ENCODE results near the gene LMX1B.
"Not testable (repeated sequence)": the region's sequence is repeated elsewhere in the genome, so short reads cannot be mapped to it uniquely, and the experiment has no call there.

The LMX1B gene

GRCh38 chr9:126728210-126728609 is 114.5 kb downstream of the LMX1B start:
- not testable (repeated sequence) for H4K5ac ChIP-seq (ENCODE audit: low read length); H3K23ac ChIP-seq (ENCODE audit: low read length); H3K4me1 ChIP-seq (ENCODE audit: control insufficient read depth, low read depth, low read length); H3K56ac ChIP-seq (ENCODE audit: low read length); H2BK120ac ChIP-seq (ENCODE audit: low read depth, low read length); H3K9ac ChIP-seq (ENCODE audit: low read length); H2BK15ac ChIP-seq (replicated peaks; ENCODE audit: low read depth); H3K27me3 ChIP-seq (ENCODE audit: insufficient read depth, low read length, poor library complexity); H3K79me1 ChIP-seq (ENCODE audit: low read length); H3K18ac ChIP-seq (ENCODE audit: low read length); H3K4me2 ChIP-seq (ENCODE audit: low read length); H4K8ac ChIP-seq (ENCODE audit: low read depth, low read length); H2BK5ac ChIP-seq (ENCODE audit: low read length); H2AK5ac ChIP-seq (ENCODE audit: low read length); H3K4ac ChIP-seq (ENCODE audit: low read depth, low read length); H3K36me3 ChIP-seq (ENCODE audit: control insufficient read depth, insufficient read depth, low read length); H3K79me2 ChIP-seq (ENCODE audit: control insufficient read depth, insufficient read depth, low read length); DNase-seq; H3K27ac ChIP-seq (ENCODE audit: low read depth, low read length); H3K4me3 ChIP-seq (ENCODE audit: low read length)
- WGBS (ENCODE audit: extremely low coverage, insufficient coverage, low lambda C conversion rate) = no CpG with 5 or more reads among the region's 8 CpGs

- H3K79me2 ChIP-seq (ENCODE audit: control insufficient read depth, insufficient read depth, low read length); DNase-seq; H3K36me3 ChIP-seq (ENCODE audit: control insufficient read depth, insufficient read depth, low read length); H3K18ac ChIP-seq (ENCODE audit: low read length); H3K79me1 ChIP-seq (ENCODE audit: low read length); H3K4me2 ChIP-seq (ENCODE audit: low read length); H2BK15ac ChIP-seq (replicated peaks; ENCODE audit: low read depth); H3K4ac ChIP-seq (ENCODE audit: low read depth, low read length); H3K56ac ChIP-seq (ENCODE audit: low read length); H3K27ac ChIP-seq (ENCODE audit: low read depth, low read length); H2AK5ac ChIP-seq (ENCODE audit: low read length); H3K4me1 ChIP-seq (ENCODE audit: control insufficient read depth, low read depth, low read length); H3K23ac ChIP-seq (ENCODE audit: low read length); H3K27me3 ChIP-seq (ENCODE audit: insufficient read depth, low read length, poor library complexity); H4K5ac ChIP-seq (ENCODE audit: low read length); H3K9ac ChIP-seq (ENCODE audit: low read length); H2BK120ac ChIP-seq (ENCODE audit: low read depth, low read length); H4K8ac ChIP-seq (ENCODE audit: low read depth, low read length); H2BK5ac ChIP-seq (ENCODE audit: low read length); H3K4me3 ChIP-seq (ENCODE audit: low read length): not testable (repeated sequence)
- no CpG with 5 or more reads among the region's 8 CpGs for WGBS (ENCODE audit: extremely low coverage, insufficient coverage, low lambda C conversion rate)
Observed at GRCh38 chr9:126730592-126730991, 116.9 kb downstream of the LMX1B start.

- Histone ChIP-seq H3K79me2 (ENCODE audit: control insufficient read depth, insufficient read depth, low read length) (no peaks in the 10 kb centered on the region), H2BK15ac (replicated peaks; ENCODE audit: low read depth) (no peak overlapping the region), H3K4me2 (ENCODE audit: low read length) (no peak overlapping the region), H3K18ac (ENCODE audit: low read length) (no peak overlapping the region), H3K27ac (ENCODE audit: low read depth, low read length) (no peak overlapping the region), H2BK5ac (ENCODE audit: low read length) (no peak overlapping the region), H3K4ac (ENCODE audit: low read depth, low read length) (no peak overlapping the region), H3K23ac (ENCODE audit: low read length) (no peak overlapping the region), H3K4me3 (ENCODE audit: low read length) (no peak overlapping the region), H3K79me1 (ENCODE audit: low read length) (no peaks in the 10 kb centered on the region), H3K27me3 (ENCODE audit: insufficient read depth, low read length, poor library complexity) (no peaks in the 10 kb centered on the region), H3K56ac (ENCODE audit: low read length) (no peak overlapping the region), H2AK5ac (ENCODE audit: low read length) (no peak overlapping the region), H3K4me1 (ENCODE audit: control insufficient read depth, low read depth, low read length) (no peaks in the 10 kb centered on the region), H3K36me3 (ENCODE audit: control insufficient read depth, insufficient read depth, low read length) (no peaks in the 10 kb centered on the region), H4K5ac (ENCODE audit: low read length) (no peak overlapping the region), H3K9ac (ENCODE audit: low read length) (no peak overlapping the region), H2BK120ac (ENCODE audit: low read depth, low read length) (no peak overlapping the region), H4K8ac (ENCODE audit: low read depth, low read length) (no peak overlapping the region)
- no peak for DNase-seq
- no CpG with 5 or more reads among the region's 3 CpGs for WGBS (ENCODE audit: extremely low coverage, insufficient coverage, low lambda C conversion rate)
Observed at GRCh38 chr9:126733005-126733404, 119.3 kb downstream of the LMX1B start.

- no peak for DNase-seq
- H3K27ac ChIP-seq (ENCODE audit: low read depth, low read length) = no peak overlapping the region
- H2BK120ac ChIP-seq (ENCODE audit: low read depth, low read length) = no peak overlapping the region
- H4K8ac ChIP-seq (ENCODE audit: low read depth, low read length) = no peak overlapping the region
- no peaks in the 10 kb centered on the region for H3K4me1 ChIP-seq (ENCODE audit: control insufficient read depth, low read depth, low read length)
- H2BK15ac ChIP-seq (replicated peaks; ENCODE audit: low read depth) = no peak overlapping the region
- no CpG with 5 or more reads among the region's 2 CpGs for WGBS (ENCODE audit: extremely low coverage, insufficient coverage, low lambda C conversion rate)
- no peak overlapping the region for H3K9ac ChIP-seq (ENCODE audit: low read length)
- no peak overlapping the region for H3K18ac ChIP-seq (ENCODE audit: low read length)
- no peak overlapping the region for H3K4me2 ChIP-seq (ENCODE audit: low read length)
- no peaks in the 10 kb centered on the region for H3K79me2 ChIP-seq (ENCODE audit: control insufficient read depth, insufficient read depth, low read length)
- no peak overlapping the region for H4K5ac ChIP-seq (ENCODE audit: low read length)
- no peak overlapping the region for H3K4ac ChIP-seq (ENCODE audit: low read depth, low read length)
- H2AK5ac ChIP-seq (ENCODE audit: low read length) = no peak overlapping the region
- no peak overlapping the region for H3K23ac ChIP-seq (ENCODE audit: low read length)
- H3K27me3 ChIP-seq (ENCODE audit: insufficient read depth, low read length, poor library complexity) = no peaks in the 10 kb centered on the region
- no peak overlapping the region for H3K4me3 ChIP-seq (ENCODE audit: low read length)
- H3K79me1 ChIP-seq (ENCODE audit: low read length) = no peaks in the 10 kb centered on the region
- no peak overlapping the region for H3K56ac ChIP-seq (ENCODE audit: low read length)
- no peaks in the 10 kb centered on the region for H3K36me3 ChIP-seq (ENCODE audit: control insufficient read depth, insufficient read depth, low read length)
- no peak overlapping the region for H2BK5ac ChIP-seq (ENCODE audit: low read length)
Observed at GRCh38 chr9:126734877-126735276, 121.1 kb downstream of the LMX1B start.

- no peak for DNase-seq
- WGBS (ENCODE audit: extremely low coverage, insufficient coverage, low lambda C conversion rate) = no CpG with 5 or more reads among the region's 1 CpG
- Histone ChIP-seq H3K4me1 (ENCODE audit: control insufficient read depth, low read depth, low read length) (no peaks in the 10 kb centered on the region), H3K4me2 (ENCODE audit: low read length) (no peak overlapping the region), H3K79me1 (ENCODE audit: low read length) (no peaks in the 10 kb centered on the region), H3K27ac (ENCODE audit: low read depth, low read length) (no peak overlapping the region), H2BK120ac (ENCODE audit: low read depth, low read length) (no peak overlapping the region), H3K79me2 (ENCODE audit: control insufficient read depth, insufficient read depth, low read length) (no peaks in the 10 kb centered on the region), H3K27me3 (ENCODE audit: insufficient read depth, low read length, poor library complexity) (no peaks in the 10 kb centered on the region), H3K23ac (ENCODE audit: low read length) (no peak overlapping the region), H4K8ac (ENCODE audit: low read depth, low read length) (no peak overlapping the region), H3K56ac (ENCODE audit: low read length) (no peak overlapping the region), H2BK15ac (replicated peaks; ENCODE audit: low read depth) (no peak overlapping the region), H4K5ac (ENCODE audit: low read length) (no peak overlapping the region), H3K9ac (ENCODE audit: low read length) (no peak overlapping the region), H3K4ac (ENCODE audit: low read depth, low read length) (no peak overlapping the region), H3K36me3 (ENCODE audit: control insufficient read depth, insufficient read depth, low read length) (no peaks in the 10 kb centered on the region), H3K18ac (ENCODE audit: low read length) (no peak overlapping the region), H2BK5ac (ENCODE audit: low read length) (no peak overlapping the region), H3K4me3 (ENCODE audit: low read length) (no peak overlapping the region), H2AK5ac (ENCODE audit: low read length) (no peak overlapping the region)
Observed at GRCh38 chr9:126735482-126735881, 121.8 kb downstream of the LMX1B start.

- no peak overlapping the region for H3K27ac ChIP-seq (ENCODE audit: low read depth, low read length)
- H4K8ac ChIP-seq (ENCODE audit: low read depth, low read length) = no peak overlapping the region
- H3K4ac ChIP-seq (ENCODE audit: low read depth, low read length) = no peak overlapping the region
- H2BK5ac ChIP-seq (ENCODE audit: low read length) = no peak overlapping the region
- H3K4me1 ChIP-seq (ENCODE audit: control insufficient read depth, low read depth, low read length) = no peaks in the 10 kb centered on the region
- no peaks in the 10 kb centered on the region for H3K79me2 ChIP-seq (ENCODE audit: control insufficient read depth, insufficient read depth, low read length)
- DNase-seq = no peak
- no peak overlapping the region for H3K56ac ChIP-seq (ENCODE audit: low read length)
- no peak overlapping the region for H3K23ac ChIP-seq (ENCODE audit: low read length)
- no peak overlapping the region for H3K18ac ChIP-seq (ENCODE audit: low read length)
- H2BK120ac ChIP-seq (ENCODE audit: low read depth, low read length) = no peak overlapping the region
- no peak overlapping the region for H2BK15ac ChIP-seq (replicated peaks; ENCODE audit: low read depth)
- no peaks in the 10 kb centered on the region for H3K27me3 ChIP-seq (ENCODE audit: insufficient read depth, low read length, poor library complexity)
- H3K79me1 ChIP-seq (ENCODE audit: low read length) = no peaks in the 10 kb centered on the region
- H3K36me3 ChIP-seq (ENCODE audit: control insufficient read depth, insufficient read depth, low read length) = no peaks in the 10 kb centered on the region
- no peak overlapping the region for H4K5ac ChIP-seq (ENCODE audit: low read length)
- no peak overlapping the region for H3K4me2 ChIP-seq (ENCODE audit: low read length)
- WGBS (ENCODE audit: extremely low coverage, insufficient coverage, low lambda C conversion rate) = no CpG with 5 or more reads among the region's 1 CpG
- H2AK5ac ChIP-seq (ENCODE audit: low read length) = no peak overlapping the region
- no peak overlapping the region for H3K4me3 ChIP-seq (ENCODE audit: low read length)
- no peak overlapping the region for H3K9ac ChIP-seq (ENCODE audit: low read length)
Observed at GRCh38 chr9:126738553-126738952, 124.8 kb downstream of the LMX1B start.
